Central memory CD4-positive, alpha-beta T cell (primary cell): Measurements from ENCODE around the gene LBX1.

Experiments
- DNase-seq: peaks from one replicate; pipeline ENCODE4 v3.0.0; 2022
- total RNA-seq, 3 experiments: gene quantifications; one replicate each; lab custom pipeline; 2026; lab: John Stamatoyannopoulos, UW

LBX1 gene
- total RNA-seq, result 0 to 0.04 (median 0) reads per million in 3 experiments

GRCh38 chr10:101229266-101230182 lies at the start of gene LBX1:
TSS of gene LBX1 (minus strand) at chr10:101229463. CDS start at chr10:101228815, 648 bp downstream.
- no peak for DNase-seq

GRCh38 chr10:101273741-101274140 lies 44.5 kb upstream of the LBX1 start:
- DNase-seq, result no peak

DNA sequence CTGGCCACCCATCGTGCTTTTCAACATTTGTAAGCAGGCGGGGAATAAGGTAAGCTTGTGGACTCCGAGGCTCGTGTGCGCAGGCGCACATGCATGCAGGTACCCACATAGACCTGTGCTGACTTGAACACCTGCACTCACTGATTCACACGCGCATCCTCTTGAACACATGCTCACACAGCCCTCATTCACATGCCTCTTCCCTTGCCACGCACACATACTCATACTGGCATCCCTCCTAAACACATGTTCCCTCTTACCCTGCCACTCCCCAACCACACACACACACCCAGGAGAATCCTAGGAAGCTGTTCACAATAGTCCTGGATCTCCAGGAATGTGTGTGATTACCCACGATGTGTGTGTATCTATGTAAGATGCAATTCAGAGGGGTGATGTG lies 44.1 kb upstream of the LBX1 start:
- no peak for DNase-seq

DNA sequence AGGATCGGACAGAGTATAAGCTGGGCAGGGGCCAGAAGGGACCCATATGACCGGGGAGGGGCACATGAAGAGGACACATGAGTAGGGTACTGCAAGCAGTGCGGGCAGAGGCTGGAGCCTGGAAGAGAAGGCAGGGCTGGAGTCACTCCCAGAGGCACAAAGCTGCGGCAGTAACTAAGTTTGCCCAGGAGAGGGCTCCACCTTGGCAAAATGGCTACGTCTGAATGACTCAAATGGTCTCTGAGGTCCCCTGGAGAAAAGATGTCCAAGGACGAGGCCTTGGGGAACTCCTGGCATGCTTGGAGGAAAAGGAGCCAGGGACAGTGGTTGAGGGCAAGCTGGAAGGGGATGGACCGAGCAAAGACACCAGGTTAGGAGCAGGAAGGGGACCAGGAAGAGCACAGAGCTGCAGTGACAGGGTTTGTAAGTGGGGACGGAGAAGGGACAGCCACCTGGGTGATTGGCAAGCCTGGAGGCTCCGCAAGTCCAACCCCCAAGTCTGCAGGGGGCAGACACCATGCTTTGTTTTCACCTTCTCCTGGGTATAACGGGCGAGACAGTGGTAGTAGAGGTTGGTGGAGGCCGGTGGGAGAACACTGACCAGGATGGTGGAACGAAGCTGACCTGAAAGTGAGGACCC lies 43.1 kb upstream of the LBX1 start:
- peak; percentile 31 for DNase-seq

- DNase-seq, result no peak
Observed at GRCh38 chr10:101270763-101271162, 41.5 kb upstream of the LBX1 start.

- DNase-seq, result no peak
Observed at GRCh38 chr10:101267776-101268175, 38.5 kb upstream of the LBX1 start.

GRCh38 chr10:101267290-101267680 lies 38.0 kb upstream of the LBX1 start:
- DNase-seq, result no peak

DNA sequence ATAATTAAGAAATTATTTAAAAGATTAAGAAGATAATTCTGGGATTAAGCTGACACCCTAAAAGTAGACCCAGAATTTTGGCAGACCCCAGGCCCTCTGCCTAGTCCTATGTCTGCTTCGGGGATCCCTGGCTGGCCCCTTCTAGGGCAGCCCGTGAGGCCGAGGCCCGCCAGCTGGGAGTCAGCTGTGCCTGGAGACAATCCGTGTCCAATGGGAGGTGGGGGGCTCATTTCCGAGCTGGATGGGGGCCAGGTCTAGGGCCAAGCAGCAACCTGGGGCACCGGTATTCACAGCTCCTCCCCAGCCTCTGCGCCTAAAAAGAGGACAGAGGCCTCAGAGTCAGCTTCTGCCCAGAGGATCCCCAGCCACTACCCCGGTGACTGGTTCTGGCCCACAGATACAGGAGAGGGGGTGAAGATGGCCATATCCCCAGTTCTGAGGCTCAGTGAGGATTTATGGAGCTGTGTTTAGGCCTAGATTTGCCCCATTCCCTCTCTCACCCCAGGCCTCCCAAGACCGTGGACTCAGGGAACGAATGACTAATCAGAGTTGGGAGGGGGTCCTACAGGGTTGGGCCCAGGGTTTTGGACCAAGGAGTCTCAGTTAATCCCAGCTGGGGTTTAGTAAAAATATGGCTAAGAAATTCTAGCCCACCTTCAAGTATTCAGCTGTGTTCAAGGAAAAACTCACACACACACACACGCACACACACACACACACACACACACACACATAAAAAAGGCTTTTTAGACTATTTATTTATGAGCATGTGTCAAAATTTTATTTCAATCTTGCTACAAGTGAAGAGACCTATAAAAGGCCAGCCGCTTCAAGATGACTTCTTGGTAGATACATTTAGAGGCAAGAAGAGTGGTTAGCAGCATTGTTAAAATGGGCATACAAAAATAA lies 37.4 kb upstream of the LBX1 start:
- DNase-seq, result no peak

GRCh38 chr10:101263150-101263752 lies 34.0 kb upstream of the LBX1 start:
- DNase-seq, result no peak

DNA sequence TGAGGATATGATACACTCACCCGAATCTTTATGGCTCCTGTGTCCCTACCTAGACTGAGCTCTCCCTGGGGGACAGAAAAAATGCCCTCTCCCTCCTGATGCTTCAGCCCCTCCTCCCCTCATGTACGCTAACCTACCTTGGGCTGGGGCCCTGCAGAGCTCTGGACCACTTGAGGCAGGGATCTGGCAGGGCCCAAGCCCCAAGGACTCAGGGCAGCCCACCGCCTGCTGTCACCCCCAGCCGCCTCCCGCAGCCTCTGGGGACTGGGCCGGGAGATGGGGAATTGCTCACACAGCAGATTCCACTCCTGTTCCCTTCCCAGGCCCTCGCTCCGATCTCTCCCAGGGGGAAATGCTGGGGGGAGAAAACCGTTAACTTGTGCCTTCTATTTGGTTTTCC lies 32.9 kb upstream of the LBX1 start:
- DNase-seq, result no peak

- no peak for DNase-seq
Observed at GRCh38 chr10:101261702-101262101, 32.4 kb upstream of the LBX1 start.

DNA sequence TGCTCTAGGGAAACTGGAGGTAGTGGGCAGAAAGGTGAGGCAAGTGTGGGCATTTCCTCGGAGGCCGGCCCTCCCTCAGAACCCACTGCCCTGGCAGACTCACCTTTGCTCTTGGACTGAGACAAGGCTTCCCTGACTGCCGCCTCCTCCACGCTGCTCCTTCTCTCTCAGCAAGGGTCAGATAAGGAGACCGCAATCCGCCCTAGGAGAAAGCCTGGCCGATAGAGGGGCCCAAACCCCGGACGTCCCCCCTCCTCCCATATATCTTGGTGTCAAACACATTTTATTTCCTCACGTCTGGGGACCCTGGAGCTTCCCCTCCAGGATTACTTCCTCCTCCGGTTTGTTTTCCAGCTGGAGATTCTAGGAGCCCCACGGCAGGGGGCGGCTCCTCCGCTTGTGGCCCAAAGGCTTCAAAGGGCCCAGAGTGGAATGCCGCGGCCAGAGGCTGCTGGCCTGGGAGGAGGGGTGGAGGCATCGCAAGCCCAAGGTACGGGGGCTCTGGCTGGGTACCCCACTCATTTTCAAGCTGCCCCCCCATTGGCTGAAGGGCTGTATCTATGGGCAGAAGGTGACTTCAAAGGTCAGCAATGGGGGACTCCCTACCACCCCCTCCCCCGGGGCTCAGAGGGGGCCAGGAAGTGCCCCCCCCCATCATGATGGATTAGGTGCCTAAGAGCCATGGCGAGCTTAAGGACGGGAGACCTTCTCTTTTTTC lies 31.7 kb upstream of the LBX1 start:
- no peak for DNase-seq

DNA sequence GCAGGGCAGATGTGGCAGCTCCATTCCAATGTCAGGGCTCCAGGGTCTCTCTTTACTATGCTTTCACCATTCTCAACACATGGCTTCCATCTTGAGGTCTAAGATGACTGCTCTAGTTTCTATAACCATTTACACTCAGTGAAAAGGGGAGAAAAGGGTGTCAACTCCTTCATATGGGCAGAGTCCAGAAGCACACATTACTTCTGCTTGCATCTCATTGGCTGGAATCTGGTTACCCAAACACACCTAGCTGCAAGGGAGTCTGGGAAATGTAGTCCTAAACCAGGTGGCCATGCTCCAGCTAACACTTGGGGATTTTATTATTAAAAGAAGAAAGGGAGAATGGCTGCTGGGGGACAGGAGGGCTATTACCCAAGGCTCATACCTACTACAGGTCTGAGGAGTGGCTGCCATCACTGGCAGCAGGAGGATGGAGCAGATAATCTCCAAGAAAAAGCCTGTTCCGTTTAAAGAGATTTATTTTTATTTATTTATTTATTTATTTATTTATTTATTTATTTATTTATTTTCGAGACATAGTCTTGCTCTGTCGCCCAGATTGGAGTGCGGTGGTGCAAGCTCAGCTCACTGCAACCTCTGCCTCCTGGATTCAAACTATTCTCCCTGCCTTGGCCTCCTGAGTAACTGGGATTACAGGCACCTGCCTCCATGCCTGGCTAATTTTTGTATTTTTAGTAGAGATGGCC lies 29.1 kb upstream of the LBX1 start:
- no peak for DNase-seq

GRCh38 chr10:101257491-101257890 lies 28.2 kb upstream of the LBX1 start:
- no peak for DNase-seq

DNA sequence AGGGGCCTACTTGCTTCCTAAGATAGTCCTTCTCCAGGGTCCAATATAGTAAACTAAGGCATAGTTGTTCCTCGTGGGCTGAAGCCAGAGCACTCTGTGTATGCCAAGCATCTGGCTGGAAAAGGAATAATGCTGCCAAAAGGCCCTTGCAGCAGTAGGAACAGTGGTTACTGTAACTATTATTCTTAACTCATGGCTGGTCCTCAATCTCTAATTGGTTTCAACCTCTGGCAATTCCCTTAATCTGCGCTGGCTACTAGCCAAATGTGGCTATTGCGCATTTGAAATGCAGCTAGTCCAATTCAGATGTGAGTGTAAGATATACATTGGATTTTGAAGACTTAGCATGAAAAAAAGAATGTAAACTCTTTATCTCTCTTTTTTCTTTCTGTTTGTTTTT lies 27.8 kb upstream of the LBX1 start:
- DNase-seq, result no peak

DNA sequence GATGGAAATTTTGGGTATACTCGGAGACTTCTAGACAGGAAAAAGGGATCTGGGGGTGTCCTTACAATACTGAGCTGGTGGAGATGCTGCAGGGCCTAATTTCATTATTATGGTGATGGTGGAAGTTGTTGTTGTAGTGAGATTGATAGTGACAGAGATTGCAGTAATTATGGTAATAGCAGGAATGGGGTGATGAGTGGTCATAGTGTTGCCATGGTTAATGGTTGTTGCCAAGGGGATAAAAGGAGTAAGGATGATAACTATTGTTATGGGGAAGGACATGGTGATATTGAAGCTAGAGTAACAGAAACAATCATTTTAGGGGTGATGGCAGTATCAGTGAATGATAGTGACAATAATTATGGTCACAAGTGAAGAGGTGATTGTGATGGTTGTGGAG lies 27.1 kb upstream of the LBX1 start:
- DNase-seq, result no peak

GRCh38 chr10:101250136-101250535 lies 20.9 kb upstream of the LBX1 start:
- DNase-seq, result no peak

DNA sequence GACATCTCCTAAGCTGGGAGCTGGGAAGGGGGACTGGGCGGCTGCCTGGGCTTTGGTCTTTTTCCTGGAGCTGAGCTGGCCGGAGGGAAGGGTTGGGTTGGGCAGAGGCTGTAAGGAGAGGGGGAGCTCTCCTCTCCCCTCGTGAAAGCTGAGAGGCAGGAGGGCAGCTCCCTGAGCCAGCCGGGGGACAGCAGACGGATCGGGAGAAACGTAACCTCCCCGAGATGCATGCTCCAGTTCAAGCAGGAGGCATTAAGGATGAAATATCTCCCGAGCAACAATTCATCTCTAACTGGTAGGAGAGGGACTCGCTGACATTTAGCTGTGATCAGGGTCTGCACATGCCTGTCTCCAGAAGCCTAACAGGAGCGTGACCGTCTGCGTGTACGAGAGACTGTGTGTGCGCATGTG lies 19.9 kb upstream of the LBX1 start:
- no peak for DNase-seq

DNA sequence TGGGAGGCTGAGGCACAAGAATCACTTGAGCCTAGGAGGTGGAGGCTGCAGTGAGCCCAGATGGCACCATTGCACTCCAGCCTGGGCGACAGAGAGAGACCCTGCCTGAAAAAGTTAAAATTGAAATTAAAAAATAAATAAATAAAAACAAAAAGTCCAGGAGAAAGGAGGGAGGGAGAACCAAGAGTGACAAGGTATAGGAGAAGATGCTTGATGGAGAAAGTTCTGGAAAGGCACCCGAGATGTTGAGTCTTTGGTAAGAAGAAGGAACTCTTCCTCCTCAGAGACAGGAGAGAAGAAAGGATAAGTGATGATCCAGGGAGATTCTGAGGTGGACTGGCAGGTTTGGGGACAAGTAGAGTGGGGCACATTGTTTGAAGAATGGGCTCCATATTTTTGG lies 17.4 kb upstream of the LBX1 start:
- no peak for DNase-seq

DNA sequence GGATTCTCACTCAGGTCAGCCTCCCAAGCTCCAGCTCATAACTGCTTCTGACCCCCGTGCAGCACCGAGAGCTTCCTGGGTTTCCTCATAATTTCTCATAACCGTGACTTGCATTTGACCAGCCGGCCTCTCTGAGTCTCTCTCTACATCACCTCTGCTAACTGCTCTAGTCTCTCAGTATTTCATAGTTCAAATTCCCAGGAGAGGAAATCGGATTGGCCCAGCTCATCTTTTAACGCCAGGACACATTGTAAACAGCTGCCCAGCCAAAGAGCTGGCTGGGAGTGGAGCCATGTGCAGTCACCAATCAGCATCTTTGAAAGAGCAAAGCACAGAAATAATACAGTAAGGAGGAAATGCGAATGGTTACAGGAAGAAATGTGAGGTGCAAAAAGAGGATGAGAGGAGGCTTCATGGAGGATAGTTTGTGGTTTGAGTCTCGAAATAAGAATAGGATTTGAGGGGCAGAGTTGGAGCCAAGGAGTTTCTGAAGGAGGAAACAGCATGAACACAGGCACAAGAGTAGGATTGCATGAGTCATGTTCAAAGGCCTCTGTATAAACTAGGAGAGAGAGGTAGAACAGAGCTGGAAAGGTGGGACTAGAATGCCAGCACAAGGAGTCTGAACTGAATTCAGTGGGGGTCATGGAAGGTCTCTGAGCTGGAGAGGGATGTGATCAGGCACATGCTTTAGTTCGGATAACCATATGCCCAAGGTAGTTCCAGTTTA lies 15.2 kb upstream of the LBX1 start:
- DNase-seq, result no peak
